ENCODE data around the gene PRKAA1.
A peak's percentile ranks its signal among the peaks of the same experiment; 100 is the strongest.
"Not testable (repeated sequence)": the region's sequence is repeated elsewhere in the genome, so short reads cannot be mapped to it uniquely, and the experiment has no call there.

The PRKAA1 gene

GRCh38 chr5:40733434-40733833, 64.7 kb downstream of the PRKAA1 start:
- DNase-seq (ENCODE audit: low spot score), result peak; percentile 34

- DNase-seq (ENCODE audit: low spot score), result not testable (repeated sequence)
Measured at GRCh38 chr5:40722497-40722911, 75.7 kb downstream of the PRKAA1 start.

GRCh38 chr5:40720069-40720468, 78.1 kb downstream of the PRKAA1 start:
- no peak for DNase-seq (ENCODE audit: low spot score)

GRCh38 chr5:40717281-40717680, 80.9 kb downstream of the PRKAA1 start:
- no peak for DNase-seq (ENCODE audit: low spot score)

GRCh38 chr5:40716590-40716989, 81.6 kb downstream of the PRKAA1 start:
- no peak for DNase-seq (ENCODE audit: low spot score)

- peak; percentile 30 for DNase-seq (ENCODE audit: low spot score)
Measured at GRCh38 chr5:40716000-40716399, 82.2 kb downstream of the PRKAA1 start.

- DNase-seq (ENCODE audit: low spot score), result no peak
Measured at GRCh38 chr5:40714001-40714400, 84.2 kb downstream of the PRKAA1 start.

- DNase-seq (ENCODE audit: low spot score), result not testable (repeated sequence)
Measured at GRCh38 chr5:40710575-40710974, 87.6 kb downstream of the PRKAA1 start.

Measured in D341Med (cell line).